WTC11 (cell line): ENCODE measurements around the gene IP6K2. TPM values are rescaled to one million over a fixed set of nuclear protein-coding genes. Genes with fewer than 3 reads are reported as not detected.

Experiments
- ATAC-seq: fragments of 200-7000 bp; cut with Tn5 transposase; 2 replicates; pipeline ENCODE4 v1.10.0; 2021; ENCODE audit warnings: mild to moderate bottlenecking, moderate library complexity
- CTCF ChIA-PET: fragments of 300-600 bp; sonication (Branson Sonifier 250); formaldehyde crosslinking; loops from one replicate; lab custom pipeline; 2021; ENCODE audit warnings: antibody characterized with exemption; lab: Charles Lee
- POLR2A ChIA-PET: fragments of 350-600 bp; sonication (Branson Sonifier 250); formaldehyde crosslinking; loops from one replicate; lab custom pipeline; 2021; ENCODE audit warnings: antibody characterized with exemption; lab: Charles Lee
- DNase-seq: peaks from one replicate; pipeline ENCODE4 v3.0.0; 2021; ENCODE audit warnings: low spot score
- H3K27ac Mint-ChIP-seq: 2 replicates; pipeline ENCODE4 v1.8.0; 2021; ENCODE audit warnings: mixed read lengths
- H3K27me3 Mint-ChIP-seq: 2 replicates; pipeline ENCODE4 v1.8.0; 2021; ENCODE audit warnings: low read depth, mild to moderate bottlenecking, moderate library complexity, mixed read lengths
- H3K36me3 Mint-ChIP-seq: 2 replicates; pipeline ENCODE4 v1.8.0; 2021; ENCODE audit warnings: mixed read lengths
- H3K4me1 Mint-ChIP-seq: 2 replicates; pipeline ENCODE4 v1.8.0; 2022; ENCODE audit warnings: mixed read lengths
- H3K4me3 Mint-ChIP-seq: 2 replicates; pipeline ENCODE4 v1.8.0; 2021; ENCODE audit warnings: mild to moderate bottlenecking, moderate library complexity, mixed read lengths
- H3K9me3 Mint-ChIP-seq: 2 replicates; pipeline ENCODE4 v1.8.0; 2021; ENCODE audit warnings: mixed read lengths
- CBFB ChIP-seq: sonication (generic); formaldehyde crosslinking; IDR thresholded peaks from 2 replicates; pipeline ENCODE4 v1.8.1; 2022; ENCODE audit warnings: mild to moderate bottlenecking, low read depth, missing genetic modification reagents
- CTCF ChIP-seq: fragments of 200-600 bp; IDR thresholded peaks from 2 replicates; pipeline ENCODE4 v1.8.0; 2022; ENCODE audit warnings: antibody characterized with exemption
- E2F4 ChIP-seq: sonication (generic); formaldehyde crosslinking; IDR thresholded peaks from 2 replicates; pipeline ENCODE4 v1.8.1; 2022; ENCODE audit warnings: low read depth, mild to moderate bottlenecking, moderate library complexity, missing genetic modification reagents, borderline replicate concordance
- HMGA2 ChIP-seq: fragments of 250-450 bp; sonication (Bioruptor Pico); IDR thresholded peaks from 2 replicates; pipeline ENCODE4 v1.4.0; 2021; ENCODE audit warnings: mild to moderate bottlenecking, moderate library complexity
- KAT7 ChIP-seq: sonication (generic); formaldehyde crosslinking; IDR thresholded peaks from 2 replicates; pipeline ENCODE4 v1.8.1; 2023; ENCODE audit warnings: missing genetic modification reagents, mild to moderate bottlenecking, borderline replicate concordance
- NFE2L1 ChIP-seq: sonication (generic); formaldehyde crosslinking; IDR thresholded peaks from 2 replicates; pipeline ENCODE4 v1.8.1; 2023; ENCODE audit warnings: missing genetic modification reagents
- SMAD4 ChIP-seq: sonication (generic); formaldehyde crosslinking; IDR thresholded peaks from 2 replicates; pipeline ENCODE4 v1.8.0; 2022; ENCODE audit warnings: mild to moderate bottlenecking, missing genetic modification reagents
- SOX15 ChIP-seq: fragments of 250-450 bp; sonication (Bioruptor Pico); IDR thresholded peaks from 2 replicates; pipeline ENCODE4 v1.9.0; 2021; ENCODE audit warnings: mild to moderate bottlenecking
- TEAD1 ChIP-seq: sonication (generic); formaldehyde crosslinking; IDR thresholded peaks from 2 replicates; pipeline ENCODE4 v1.8.0; 2022; ENCODE audit warnings: mild to moderate bottlenecking, missing genetic modification reagents
- TP53 ChIP-seq: sonication (generic); formaldehyde crosslinking; IDR thresholded peaks from 2 replicates; pipeline ENCODE4 v1.8.1; 2023; ENCODE audit warnings: mild to moderate bottlenecking, missing genetic modification reagents
- ZNF121 ChIP-seq: sonication (generic); formaldehyde crosslinking; IDR thresholded peaks from 2 replicates; pipeline ENCODE4 v1.8.0; 2023; ENCODE audit warnings: missing genetic modification reagents
- ZNF219 ChIP-seq: sonication (generic); formaldehyde crosslinking; IDR thresholded peaks from 2 replicates; pipeline ENCODE4 v1.8.0; 2023; ENCODE audit warnings: missing genetic modification reagents, mild to moderate bottlenecking, borderline replicate concordance
- ZNF416 ChIP-seq: fragments of 250-450 bp; sonication (Bioruptor Pico); IDR thresholded peaks from 2 replicates; pipeline ENCODE4 v1.9.0; 2021; ENCODE audit warnings: mild to moderate bottlenecking, inconsistent platforms
- ZNF425 ChIP-seq: fragments of 250-450 bp; sonication (Bioruptor Pico); conservative IDR thresholded peaks from 2 replicates; pipeline ENCODE4 v1.9.0; 2021; ENCODE audit warnings: mild to moderate bottlenecking
- ZNF671 ChIP-seq: fragments of 250-450 bp; sonication (Bioruptor Pico); IDR thresholded peaks from 2 replicates; pipeline ENCODE4 v1.8.0; 2021; ENCODE audit warnings: mild to moderate bottlenecking
- total RNA-seq: library from RNA; stranded (reverse); gene quantifications from 3 replicates; pipeline ENCODE4 v1.2.3, GENCODE V29; 2021
- TF ChIP-seq, protein P1 (sequence below): sonication (generic); formaldehyde crosslinking; IDR thresholded peaks from 2 replicates; pipeline ENCODE4 v1.8.1; 2023; ENCODE audit warnings: mild to moderate bottlenecking, missing genetic modification reagents
- TF ChIP-seq, protein P2 (sequence below): sonication (generic); formaldehyde crosslinking; IDR thresholded peaks from 2 replicates; pipeline ENCODE4 v1.8.0; 2022; ENCODE audit warnings: mild to moderate bottlenecking, missing genetic modification reagents
- TF ChIP-seq, protein P3 (sequence below): sonication (generic); formaldehyde crosslinking; IDR thresholded peaks from 2 replicates; pipeline ENCODE4 v1.8.1; 2023; ENCODE audit warnings: mild to moderate bottlenecking, missing genetic modification reagents, borderline replicate concordance
- TF ChIP-seq, protein P4 (sequence below): sonication (generic); formaldehyde crosslinking; IDR thresholded peaks from 2 replicates; pipeline ENCODE4 v1.8.0; 2022; ENCODE audit warnings: missing genetic modification reagents

The IP6K2 gene
- total RNA-seq, 1 experiment from 2014 or later, result 123 TPM

DNA sequence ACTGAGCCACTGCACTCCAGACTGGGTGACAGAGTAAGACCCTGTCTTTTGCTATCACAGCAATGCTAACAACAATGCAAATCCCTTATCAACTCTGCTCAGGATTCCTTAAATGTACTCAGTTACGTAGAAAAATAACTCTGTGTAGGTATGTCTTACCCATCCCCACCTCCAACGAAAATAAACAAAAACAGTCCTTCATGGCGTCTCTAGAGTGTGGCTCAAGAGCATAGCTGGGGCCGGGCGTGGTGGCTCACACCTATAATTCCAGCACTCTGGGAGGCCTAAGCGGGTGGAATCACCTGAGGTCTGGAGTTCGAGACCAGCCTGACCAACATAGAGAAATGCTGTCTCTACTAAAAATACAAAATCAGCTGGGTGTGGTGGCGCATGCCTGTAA, 18.1 kb downstream of the IP6K2 start:
- TF ChIP-seq ZNF219 (CRISPR knock-in tag) (no peak), SOX15 (CRISPR knock-in tag) (no peak), KAT7 (CRISPR knock-in tag) (no peak), TEAD1 (CRISPR knock-in tag) (no peak), ZNF416 (no peak), ZNF121 (CRISPR knock-in tag) (no peak), SMAD4 (CRISPR knock-in tag) (no peak), ZNF671 (CRISPR knock-in tag) (no peak)
- TF ChIP-seq, protein P1, sequence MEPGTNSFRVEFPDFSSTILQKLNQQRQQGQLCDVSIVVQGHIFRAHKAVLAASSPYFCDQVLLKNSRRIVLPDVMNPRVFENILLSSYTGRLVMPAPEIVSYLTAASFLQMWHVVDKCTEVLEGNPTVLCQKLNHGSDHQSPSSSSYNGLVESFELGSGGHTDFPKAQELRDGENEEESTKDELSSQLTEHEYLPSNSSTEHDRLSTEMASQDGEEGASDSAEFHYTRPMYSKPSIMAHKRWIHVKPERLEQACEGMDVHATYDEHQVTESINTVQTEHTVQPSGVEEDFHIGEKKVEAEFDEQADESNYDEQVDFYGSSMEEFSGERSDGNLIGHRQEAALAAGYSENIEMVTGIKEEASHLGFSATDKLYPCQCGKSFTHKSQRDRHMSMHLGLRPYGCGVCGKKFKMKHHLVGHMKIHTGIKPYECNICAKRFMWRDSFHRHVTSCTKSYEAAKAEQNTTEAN (CRISPR knock-in tag), result no peak
- Mint-ChIP-seq H3K27me3 (no peaks in the 10 kb centered on the region), H3K4me3 (no peak overlapping the region), H3K9me3 (peaks cover 6% of the 10 kb centered on the region; the same call in 1 of the 2 replicates), H3K4me1 (peaks cover 49% of the 10 kb centered on the region), H3K27ac (0 out of 2 replicates have a peak overlapping the region, but pooled peaks have one; percentile 41), H3K36me3 (peaks cover 39% of the 10 kb centered on the region)
- ATAC-seq (no peak), DNase-seq (no peak)
- POLR2A ChIA-PET, result interaction anchor here (3.4 kb wide), 1 partner anchor 18 kb away, joined by 10 read pairs; the partner anchor contains the start of gene IP6K2
- CTCF ChIA-PET, result interaction anchor here (1.0 to 1.7 kb wide), 3 partner anchors 13 to 263 kb away, joined by 3 to 4 read pairs (median 4); partner anchors contain the start of gene NCKIPSD

DNA sequence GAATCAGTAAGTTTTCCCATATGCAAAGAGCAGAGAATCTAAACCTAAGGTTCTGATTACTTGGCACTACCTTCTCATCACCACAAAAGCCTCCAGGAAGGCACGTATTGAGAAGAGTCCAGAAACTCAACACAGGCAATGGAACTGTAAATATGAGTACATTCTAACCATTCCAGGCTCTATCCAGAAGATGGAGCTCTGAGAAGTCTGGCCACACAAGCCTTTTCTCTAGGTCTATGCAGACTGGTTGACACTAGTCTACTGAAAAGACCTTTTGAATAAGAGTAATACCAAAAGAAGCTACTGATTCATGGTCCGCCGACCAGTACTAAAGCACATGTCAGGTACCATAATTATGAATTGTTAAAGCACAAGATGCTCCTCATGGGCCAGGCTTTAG, 19.1 kb downstream of the IP6K2 start:
- ChIA-PET POLR2A (interaction anchor here (0.6 to 3.4 kb wide), 2 partner anchors 19 to 684 kb away, joined by 5 to 10 read pairs; partner anchors contain the start of gene IP6K2), CTCF (interaction anchor here (1.3 to 3.5 kb wide), 5 partner anchors 12 to 262 kb away, joined by 3 to 26 read pairs (median 4); partner anchors contain the start of genes IP6K2, NCKIPSD and SLC26A6)
- peaks cover 41% of the 10 kb centered on the region for H3K4me1 Mint-ChIP-seq
- peak overlapping the region; percentile 8; the same call in 1 of the 2 replicates for H3K27ac Mint-ChIP-seq
- no peak overlapping the region for H3K4me3 Mint-ChIP-seq
- ATAC-seq (no peak), DNase-seq (no peak)
- H3K36me3 Mint-ChIP-seq, result peaks cover 48% of the 10 kb centered on the region
- H3K27me3 Mint-ChIP-seq, result no peaks in the 10 kb centered on the region
- H3K9me3 Mint-ChIP-seq, result peaks cover 6% of the 10 kb centered on the region; the same call in 1 of the 2 replicates
- TF ChIP-seq TP53, result no peak
- TF ChIP-seq E2F4, result no peak
- TF ChIP-seq CTCF, result no peak
- no peak for TF ChIP-seq NFE2L1 (CRISPR knock-in tag)
- no peak for TF ChIP-seq HMGA2
- TF ChIP-seq ZNF425, result no peak
- TF ChIP-seq, protein P2, sequence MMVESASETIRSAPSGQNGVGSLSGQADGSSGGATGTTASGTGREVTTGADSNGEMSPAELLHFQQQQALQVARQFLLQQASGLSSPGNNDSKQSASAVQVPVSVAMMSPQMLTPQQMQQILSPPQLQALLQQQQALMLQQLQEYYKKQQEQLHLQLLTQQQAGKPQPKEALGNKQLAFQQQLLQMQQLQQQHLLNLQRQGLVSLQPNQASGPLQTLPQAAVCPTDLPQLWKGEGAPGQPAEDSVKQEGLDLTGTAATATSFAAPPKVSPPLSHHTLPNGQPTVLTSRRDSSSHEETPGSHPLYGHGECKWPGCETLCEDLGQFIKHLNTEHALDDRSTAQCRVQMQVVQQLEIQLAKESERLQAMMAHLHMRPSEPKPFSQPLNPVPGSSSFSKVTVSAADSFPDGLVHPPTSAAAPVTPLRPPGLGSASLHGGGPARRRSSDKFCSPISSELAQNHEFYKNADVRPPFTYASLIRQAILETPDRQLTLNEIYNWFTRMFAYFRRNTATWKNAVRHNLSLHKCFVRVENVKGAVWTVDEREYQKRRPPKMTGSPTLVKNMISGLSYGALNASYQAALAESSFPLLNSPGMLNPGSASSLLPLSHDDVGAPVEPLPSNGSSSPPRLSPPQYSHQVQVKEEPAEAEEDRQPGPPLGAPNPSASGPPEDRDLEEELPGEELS (CRISPR knock-in tag), result no peak
- TF ChIP-seq, protein P3, sequence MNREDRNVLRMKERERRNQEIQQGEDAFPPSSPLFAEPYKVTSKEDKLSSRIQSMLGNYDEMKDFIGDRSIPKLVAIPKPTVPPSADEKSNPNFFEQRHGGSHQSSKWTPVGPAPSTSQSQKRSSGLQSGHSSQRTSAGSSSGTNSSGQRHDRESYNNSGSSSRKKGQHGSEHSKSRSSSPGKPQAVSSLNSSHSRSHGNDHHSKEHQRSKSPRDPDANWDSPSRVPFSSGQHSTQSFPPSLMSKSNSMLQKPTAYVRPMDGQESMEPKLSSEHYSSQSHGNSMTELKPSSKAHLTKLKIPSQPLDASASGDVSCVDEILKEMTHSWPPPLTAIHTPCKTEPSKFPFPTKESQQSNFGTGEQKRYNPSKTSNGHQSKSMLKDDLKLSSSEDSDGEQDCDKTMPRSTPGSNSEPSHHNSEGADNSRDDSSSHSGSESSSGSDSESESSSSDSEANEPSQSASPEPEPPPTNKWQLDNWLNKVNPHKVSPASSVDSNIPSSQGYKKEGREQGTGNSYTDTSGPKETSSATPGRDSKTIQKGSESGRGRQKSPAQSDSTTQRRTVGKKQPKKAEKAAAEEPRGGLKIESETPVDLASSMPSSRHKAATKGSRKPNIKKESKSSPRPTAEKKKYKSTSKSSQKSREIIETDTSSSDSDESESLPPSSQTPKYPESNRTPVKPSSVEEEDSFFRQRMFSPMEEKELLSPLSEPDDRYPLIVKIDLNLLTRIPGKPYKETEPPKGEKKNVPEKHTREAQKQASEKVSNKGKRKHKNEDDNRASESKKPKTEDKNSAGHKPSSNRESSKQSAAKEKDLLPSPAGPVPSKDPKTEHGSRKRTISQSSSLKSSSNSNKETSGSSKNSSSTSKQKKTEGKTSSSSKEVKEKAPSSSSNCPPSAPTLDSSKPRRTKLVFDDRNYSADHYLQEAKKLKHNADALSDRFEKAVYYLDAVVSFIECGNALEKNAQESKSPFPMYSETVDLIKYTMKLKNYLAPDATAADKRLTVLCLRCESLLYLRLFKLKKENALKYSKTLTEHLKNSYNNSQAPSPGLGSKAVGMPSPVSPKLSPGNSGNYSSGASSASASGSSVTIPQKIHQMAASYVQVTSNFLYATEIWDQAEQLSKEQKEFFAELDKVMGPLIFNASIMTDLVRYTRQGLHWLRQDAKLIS (CRISPR knock-in tag), result no peak
- TF ChIP-seq, protein P4, sequence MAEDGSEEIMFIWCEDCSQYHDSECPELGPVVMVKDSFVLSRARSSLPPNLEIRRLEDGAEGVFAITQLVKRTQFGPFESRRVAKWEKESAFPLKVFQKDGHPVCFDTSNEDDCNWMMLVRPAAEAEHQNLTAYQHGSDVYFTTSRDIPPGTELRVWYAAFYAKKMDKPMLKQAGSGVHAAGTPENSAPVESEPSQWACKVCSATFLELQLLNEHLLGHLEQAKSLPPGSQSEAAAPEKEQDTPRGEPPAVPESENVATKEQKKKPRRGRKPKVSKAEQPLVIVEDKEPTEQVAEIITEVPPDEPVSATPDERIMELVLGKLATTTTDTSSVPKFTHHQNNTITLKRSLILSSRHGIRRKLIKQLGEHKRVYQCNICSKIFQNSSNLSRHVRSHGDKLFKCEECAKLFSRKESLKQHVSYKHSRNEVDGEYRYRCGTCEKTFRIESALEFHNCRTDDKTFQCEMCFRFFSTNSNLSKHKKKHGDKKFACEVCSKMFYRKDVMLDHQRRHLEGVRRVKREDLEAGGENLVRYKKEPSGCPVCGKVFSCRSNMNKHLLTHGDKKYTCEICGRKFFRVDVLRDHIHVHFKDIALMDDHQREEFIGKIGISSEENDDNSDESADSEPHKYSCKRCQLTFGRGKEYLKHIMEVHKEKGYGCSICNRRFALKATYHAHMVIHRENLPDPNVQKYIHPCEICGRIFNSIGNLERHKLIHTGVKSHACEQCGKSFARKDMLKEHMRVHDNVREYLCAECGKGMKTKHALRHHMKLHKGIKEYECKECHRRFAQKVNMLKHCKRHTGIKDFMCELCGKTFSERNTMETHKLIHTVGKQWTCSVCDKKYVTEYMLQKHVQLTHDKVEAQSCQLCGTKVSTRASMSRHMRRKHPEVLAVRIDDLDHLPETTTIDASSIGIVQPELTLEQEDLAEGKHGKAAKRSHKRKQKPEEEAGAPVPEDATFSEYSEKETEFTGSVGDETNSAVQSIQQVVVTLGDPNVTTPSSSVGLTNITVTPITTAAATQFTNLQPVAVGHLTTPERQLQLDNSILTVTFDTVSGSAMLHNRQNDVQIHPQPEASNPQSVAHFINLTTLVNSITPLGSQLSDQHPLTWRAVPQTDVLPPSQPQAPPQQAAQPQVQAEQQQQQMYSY (CRISPR knock-in tag), result no peak
- TF ChIP-seq CBFB, result no peak
